ENCODE results near the gene UQCRC1. TPM values are rescaled to one million over a fixed set of nuclear protein-coding genes. Genes with fewer than 3 reads are reported as not detected.

UQCRC1 gene
- total RNA-seq, 1 donor from 2014 or later = 297 TPM

DNA sequence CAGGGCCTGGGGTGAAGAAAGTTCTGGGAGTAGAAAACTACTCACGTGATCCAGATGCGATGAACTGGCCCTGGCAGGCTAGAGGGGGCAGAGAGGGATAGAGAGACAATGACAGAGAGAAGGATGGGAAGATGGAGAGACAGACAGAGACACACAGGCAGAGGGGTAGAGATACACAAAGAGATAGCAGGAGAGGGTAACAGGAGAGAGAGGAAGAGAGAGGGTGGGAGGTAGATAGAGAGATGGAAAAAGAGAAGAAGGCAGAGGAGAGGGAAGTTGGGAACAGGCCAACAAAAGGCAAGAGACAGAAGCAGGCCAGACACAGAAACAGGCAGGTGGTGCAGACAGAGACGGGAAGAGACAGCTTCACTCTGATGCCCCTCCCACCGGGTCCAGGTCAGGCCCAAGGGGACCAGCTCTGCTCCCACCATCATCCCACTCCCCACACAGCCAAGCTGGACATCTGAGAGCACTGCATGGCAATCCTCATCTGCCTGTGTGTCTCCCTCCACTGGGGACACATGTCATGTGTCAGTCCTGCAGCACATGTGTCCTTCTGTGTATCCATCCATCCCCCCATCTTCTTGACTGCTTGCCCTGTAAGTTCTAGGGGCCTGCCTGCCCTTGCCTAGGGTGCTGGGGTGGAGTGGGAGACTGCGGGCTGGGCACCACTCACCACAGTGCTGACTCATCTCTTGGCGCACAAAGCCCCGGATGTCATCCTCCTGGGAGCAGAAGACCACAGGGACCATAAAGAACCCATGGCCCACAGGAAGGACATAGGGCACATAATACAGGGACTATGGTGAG is 43.6 kb downstream of the UQCRC1 start:
- no peaks in the 10 kb centered on the region for H3K27me3 Mint-ChIP-seq (ENCODE audit: low read depth)
- peak overlapping the region; percentile 84 for H3K27ac Mint-ChIP-seq (ENCODE audit: unreplicated experiment)
- no peak for DNase-seq (ENCODE audit: low read depth, low spot score)
- TF ChIP-seq, protein P1, sequence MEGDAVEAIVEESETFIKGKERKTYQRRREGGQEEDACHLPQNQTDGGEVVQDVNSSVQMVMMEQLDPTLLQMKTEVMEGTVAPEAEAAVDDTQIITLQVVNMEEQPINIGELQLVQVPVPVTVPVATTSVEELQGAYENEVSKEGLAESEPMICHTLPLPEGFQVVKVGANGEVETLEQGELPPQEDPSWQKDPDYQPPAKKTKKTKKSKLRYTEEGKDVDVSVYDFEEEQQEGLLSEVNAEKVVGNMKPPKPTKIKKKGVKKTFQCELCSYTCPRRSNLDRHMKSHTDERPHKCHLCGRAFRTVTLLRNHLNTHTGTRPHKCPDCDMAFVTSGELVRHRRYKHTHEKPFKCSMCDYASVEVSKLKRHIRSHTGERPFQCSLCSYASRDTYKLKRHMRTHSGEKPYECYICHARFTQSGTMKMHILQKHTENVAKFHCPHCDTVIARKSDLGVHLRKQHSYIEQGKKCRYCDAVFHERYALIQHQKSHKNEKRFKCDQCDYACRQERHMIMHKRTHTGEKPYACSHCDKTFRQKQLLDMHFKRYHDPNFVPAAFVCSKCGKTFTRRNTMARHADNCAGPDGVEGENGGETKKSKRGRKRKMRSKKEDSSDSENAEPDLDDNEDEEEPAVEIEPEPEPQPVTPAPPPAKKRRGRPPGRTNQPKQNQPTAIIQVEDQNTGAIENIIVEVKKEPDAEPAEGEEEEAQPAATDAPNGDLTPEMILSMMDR (conservative IDR thresholded peaks at IDR 0.05) = no peak
- H3K4me3 Mint-ChIP-seq = no peak overlapping the region
- peaks cover 23% of the 10 kb centered on the region for H3K4me1 Mint-ChIP-seq
- no peaks in the 10 kb centered on the region for H3K9me3 Mint-ChIP-seq
- H3K36me3 Mint-ChIP-seq (ENCODE audit: low read depth) = no peaks in the 10 kb centered on the region

GRCh38 chr3:48565186-48565585 is 44.3 kb downstream of the UQCRC1 start:
- DNase-seq (ENCODE audit: low read depth, low spot score) = no peak
- TF ChIP-seq, protein P1 (conservative IDR thresholded peaks at IDR 0.05) = no peak
- no peaks in the 10 kb centered on the region for H3K9me3 Mint-ChIP-seq
- H3K27ac Mint-ChIP-seq (ENCODE audit: unreplicated experiment) = no peak overlapping the region
- H3K4me1 Mint-ChIP-seq = peaks cover 29% of the 10 kb centered on the region
- no peaks in the 10 kb centered on the region for H3K36me3 Mint-ChIP-seq (ENCODE audit: low read depth)
- H3K4me3 Mint-ChIP-seq = no peak overlapping the region
- no peaks in the 10 kb centered on the region for H3K27me3 Mint-ChIP-seq (ENCODE audit: low read depth)

GRCh38 chr3:48564667-48565066 is 44.8 kb downstream of the UQCRC1 start:
- TF ChIP-seq, protein P1 (conservative IDR thresholded peaks at IDR 0.05) = no peak
- H3K27ac Mint-ChIP-seq (ENCODE audit: unreplicated experiment) = no peak overlapping the region
- no peak overlapping the region for H3K4me3 Mint-ChIP-seq
- H3K4me1 Mint-ChIP-seq = peaks cover 34% of the 10 kb centered on the region
- H3K9me3 Mint-ChIP-seq = no peaks in the 10 kb centered on the region
- no peak for DNase-seq (ENCODE audit: low read depth, low spot score)
- no peaks in the 10 kb centered on the region for H3K27me3 Mint-ChIP-seq (ENCODE audit: low read depth)
- H3K36me3 Mint-ChIP-seq (ENCODE audit: low read depth) = no peaks in the 10 kb centered on the region

GRCh38 chr3:48564022-48564421 is 45.4 kb downstream of the UQCRC1 start:
- TF ChIP-seq, protein P1 (conservative IDR thresholded peaks at IDR 0.05) = no peak
- H3K9me3 Mint-ChIP-seq = no peaks in the 10 kb centered on the region
- H3K27ac Mint-ChIP-seq (ENCODE audit: unreplicated experiment) = peak overlapping the region; percentile 95
- DNase-seq (ENCODE audit: low read depth, low spot score) = no peak
- H3K4me3 Mint-ChIP-seq = no peak overlapping the region
- H3K36me3 Mint-ChIP-seq (ENCODE audit: low read depth) = no peaks in the 10 kb centered on the region
- peaks cover 35% of the 10 kb centered on the region for H3K4me1 Mint-ChIP-seq
- H3K27me3 Mint-ChIP-seq (ENCODE audit: low read depth) = no peaks in the 10 kb centered on the region

- no peak for DNase-seq (ENCODE audit: low read depth, low spot score)
- Mint-ChIP-seq H3K9me3 (no peaks in the 10 kb centered on the region), H3K4me3 (no peak within 1 kb of the TSS), H3K27ac (ENCODE audit: unreplicated experiment) (peak within 1 kb of the TSS; percentile 98), H3K27me3 (ENCODE audit: low read depth) (no peaks in the 10 kb centered on the region), H3K4me1 (peaks cover 40% of the 10 kb centered on the region), H3K36me3 (ENCODE audit: low read depth) (no peaks in the 10 kb centered on the region)
- TF ChIP-seq, protein P1 (conservative IDR thresholded peaks at IDR 0.05) = no peak
Observed at GRCh38 chr3:48563382-48563918, 46.0 kb downstream of the UQCRC1 start, which contains the start of gene UCN2. UCN2 (minus strand) TSS chr3:48563781; CDS start chr3:48563124, 657 bp downstream.

Data from neural crest cell (in vitro differentiated cells).